ENCODE measurements around the gene TP53I11. TPM values are rescaled to one million over a fixed set of nuclear protein-coding genes. Genes with fewer than 3 reads are reported as not detected.

Gene TP53I11
- total RNA-seq, 1 donor from 2014 or later, result 19.8 TPM

GRCh38 chr11:44893846-44894617, 56.7 kb downstream of the TP53I11 start:
- no peak for DNase-seq (ENCODE audit: low read depth)
- H3K36me3 ChIP-seq (ENCODE audit: control insufficient read depth, insufficient read depth, low read length), result no peaks in the 10 kb centered on the region
- TF ChIP-seq CTCF (IDR thresholded peaks at IDR 0.05; ENCODE audit: insufficient read depth, low read length, poor library complexity, severe bottlenecking), result peak; percentile 94
- no peak overlapping the region for H3K4me3 ChIP-seq (ENCODE audit: low read depth, low read length)
- peaks cover 44% of the 10 kb centered on the region for H3K27me3 ChIP-seq (ENCODE audit: control insufficient read depth, insufficient read depth, low read length)

GRCh38 chr11:44893308-44893822, 57.3 kb downstream of the TP53I11 start:
- Histone ChIP-seq H3K4me3 (ENCODE audit: low read depth, low read length) (no peak overlapping the region), H3K27me3 (ENCODE audit: control insufficient read depth, insufficient read depth, low read length) (peaks cover 44% of the 10 kb centered on the region), H3K36me3 (ENCODE audit: control insufficient read depth, insufficient read depth, low read length) (no peaks in the 10 kb centered on the region)
- no peak for DNase-seq (ENCODE audit: low read depth)
- no peak for TF ChIP-seq CTCF (IDR thresholded peaks at IDR 0.05; ENCODE audit: insufficient read depth, low read length, poor library complexity, severe bottlenecking)

GRCh38 chr11:44892843-44893242, 57.8 kb downstream of the TP53I11 start:
- Histone ChIP-seq H3K27me3 (ENCODE audit: control insufficient read depth, insufficient read depth, low read length) (peaks cover 44% of the 10 kb centered on the region), H3K36me3 (ENCODE audit: control insufficient read depth, insufficient read depth, low read length) (no peaks in the 10 kb centered on the region), H3K4me3 (ENCODE audit: low read depth, low read length) (no peak overlapping the region)
- no peak for TF ChIP-seq CTCF (IDR thresholded peaks at IDR 0.05; ENCODE audit: insufficient read depth, low read length, poor library complexity, severe bottlenecking)
- no peak for DNase-seq (ENCODE audit: low read depth)

- Histone ChIP-seq H3K36me3 (ENCODE audit: control insufficient read depth, insufficient read depth, low read length) (no peaks in the 10 kb centered on the region), H3K4me3 (ENCODE audit: low read depth, low read length) (no peak overlapping the region), H3K27me3 (ENCODE audit: control insufficient read depth, insufficient read depth, low read length) (peaks cover 39% of the 10 kb centered on the region)
- no peak for DNase-seq (ENCODE audit: low read depth)
- no peak for TF ChIP-seq CTCF (IDR thresholded peaks at IDR 0.05; ENCODE audit: insufficient read depth, low read length, poor library complexity, severe bottlenecking)
These were observed 61.4 kb downstream of the TP53I11 start for GRCh38 chr11:44889266-44889665.

GRCh38 chr11:44887636-44888035, 63.0 kb downstream of the TP53I11 start:
- Histone ChIP-seq H3K36me3 (ENCODE audit: control insufficient read depth, insufficient read depth, low read length) (no peaks in the 10 kb centered on the region), H3K4me3 (ENCODE audit: low read depth, low read length) (no peak overlapping the region), H3K27me3 (ENCODE audit: control insufficient read depth, insufficient read depth, low read length) (peaks cover 30% of the 10 kb centered on the region)
- DNase-seq (ENCODE audit: low read depth), result no peak
- TF ChIP-seq CTCF (IDR thresholded peaks at IDR 0.05; ENCODE audit: insufficient read depth, low read length, poor library complexity, severe bottlenecking), result no peak

GRCh38 chr11:44886790-44887140, 63.9 kb downstream of the TP53I11 start:
- TF ChIP-seq CTCF (IDR thresholded peaks at IDR 0.05; ENCODE audit: insufficient read depth, low read length, poor library complexity, severe bottlenecking), result no peak
- DNase-seq (ENCODE audit: low read depth), result no peak
- Histone ChIP-seq H3K4me3 (ENCODE audit: low read depth, low read length) (no peak overlapping the region), H3K27me3 (ENCODE audit: control insufficient read depth, insufficient read depth, low read length) (peaks cover 32% of the 10 kb centered on the region), H3K36me3 (ENCODE audit: control insufficient read depth, insufficient read depth, low read length) (no peaks in the 10 kb centered on the region)

Measured in kidney epithelial cell (primary cell).